Nephron progenitor cell (in vitro differentiated cells): ENCODE data around the gene F8.
"Not testable (repeated sequence)": the region's sequence is repeated elsewhere in the genome, so short reads cannot be mapped to it uniquely, and the experiment has no call there.

Source experiments
- DNase-seq: peaks from one replicate; pipeline ENCODE4 v3.0.0; 2021
- H3K27ac Mint-ChIP-seq: 2 replicates; pipeline ENCODE4 v1.8.0; 2021; ENCODE audit warnings: mild to moderate bottlenecking, moderate library complexity, mixed read lengths
- H3K27me3 Mint-ChIP-seq: 2 replicates; pipeline ENCODE4 v1.8.0; 2021; ENCODE audit warnings: mild to moderate bottlenecking, low read depth, mixed read lengths; ENCODE audit not compliant: poor library complexity
- H3K36me3 Mint-ChIP-seq: 2 replicates; pipeline ENCODE4 v1.8.0; 2021; ENCODE audit warnings: low read depth, mixed read lengths
- H3K4me1 Mint-ChIP-seq: 2 replicates; pipeline ENCODE4 v1.8.0; 2021; ENCODE audit warnings: mixed read lengths
- H3K4me3 Mint-ChIP-seq: 2 replicates; pipeline ENCODE4 v1.8.0; 2021; ENCODE audit warnings: mild to moderate bottlenecking, moderate library complexity, mixed read lengths
- H3K9me3 Mint-ChIP-seq: 2 replicates; pipeline ENCODE4 v1.8.0; 2021; ENCODE audit warnings: mild to moderate bottlenecking, moderate library complexity, mixed read lengths
- CTCF ChIP-seq: fragments of 200-600 bp; sonication (generic); IDR thresholded peaks from 2 replicates; pipeline ENCODE4 v1.5.0; 2021; ENCODE audit warnings: antibody characterized with exemption

Gene F8

DNA sequence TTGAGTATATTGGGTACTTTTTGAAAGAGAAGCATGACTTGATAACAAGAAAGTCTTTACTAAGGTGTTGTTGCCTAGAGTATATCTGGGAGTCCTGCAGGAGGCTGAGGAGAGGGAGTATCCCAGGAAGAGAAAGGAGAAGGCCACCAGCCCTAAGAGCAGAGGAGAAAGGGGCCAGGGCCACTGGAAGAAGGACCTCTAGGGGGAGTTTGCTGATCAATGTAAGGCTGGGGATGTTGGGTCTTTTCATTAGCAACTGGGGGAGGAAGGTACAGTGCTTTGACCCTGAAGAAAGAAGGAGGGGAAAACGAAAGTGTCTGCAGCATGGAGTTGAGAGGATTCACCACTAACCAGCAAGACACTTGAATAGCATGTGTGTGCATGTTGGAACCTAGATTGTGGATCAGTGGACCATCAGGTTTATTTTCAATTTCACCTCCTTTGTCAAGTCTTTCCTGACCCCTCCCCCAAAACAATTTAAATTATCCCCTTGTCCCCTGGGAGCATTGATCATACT is 192.5 kb downstream of the F8 start:
- DNase-seq: no peak
- no peak overlapping the region for H3K4me3 Mint-ChIP-seq
- H3K36me3 Mint-ChIP-seq: no peaks in the 10 kb centered on the region
- no peaks in the 10 kb centered on the region for H3K27me3 Mint-ChIP-seq
- H3K4me1 Mint-ChIP-seq: no peaks in the 10 kb centered on the region
- no peak for TF ChIP-seq CTCF
- peaks cover 43% of the 10 kb centered on the region for H3K9me3 Mint-ChIP-seq
- H3K27ac Mint-ChIP-seq: no peak overlapping the region

DNA sequence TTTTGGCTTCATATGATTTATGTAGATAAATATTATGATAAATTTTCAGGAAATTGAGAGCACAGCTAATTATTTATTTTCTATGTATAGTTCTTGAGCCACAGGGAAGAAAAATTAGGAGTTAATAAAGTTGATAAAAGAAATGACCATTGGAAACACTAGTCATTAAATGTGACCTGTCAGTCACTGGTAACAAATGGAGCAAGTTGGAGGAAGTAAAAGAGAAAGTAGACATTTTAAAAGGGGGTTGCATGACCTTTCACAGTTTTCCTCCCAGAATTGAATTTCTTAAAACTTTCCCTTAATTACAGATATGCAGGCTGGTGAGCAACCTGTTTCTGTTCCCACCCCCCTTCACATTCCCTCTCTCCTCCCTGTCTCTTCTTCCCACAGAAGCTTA is 193.4 kb downstream of the F8 start:
- H3K4me3 Mint-ChIP-seq: no peak overlapping the region
- no peak for TF ChIP-seq CTCF
- H3K4me1 Mint-ChIP-seq: no peaks in the 10 kb centered on the region
- H3K36me3 Mint-ChIP-seq: no peaks in the 10 kb centered on the region
- no peaks in the 10 kb centered on the region for H3K27me3 Mint-ChIP-seq
- H3K9me3 Mint-ChIP-seq: peaks cover 44% of the 10 kb centered on the region
- no peak for DNase-seq
- H3K27ac Mint-ChIP-seq: no peak overlapping the region

GRCh38 chrX:154828016-154828408 is 194.5 kb downstream of the F8 start:
- no peaks in the 10 kb centered on the region for H3K4me1 Mint-ChIP-seq
- H3K36me3 Mint-ChIP-seq: no peaks in the 10 kb centered on the region
- H3K4me3 Mint-ChIP-seq: no peak overlapping the region
- H3K27me3 Mint-ChIP-seq: no peaks in the 10 kb centered on the region
- peaks cover 54% of the 10 kb centered on the region for H3K9me3 Mint-ChIP-seq
- DNase-seq: no peak
- TF ChIP-seq CTCF: no peak
- H3K27ac Mint-ChIP-seq: no peak overlapping the region

DNA sequence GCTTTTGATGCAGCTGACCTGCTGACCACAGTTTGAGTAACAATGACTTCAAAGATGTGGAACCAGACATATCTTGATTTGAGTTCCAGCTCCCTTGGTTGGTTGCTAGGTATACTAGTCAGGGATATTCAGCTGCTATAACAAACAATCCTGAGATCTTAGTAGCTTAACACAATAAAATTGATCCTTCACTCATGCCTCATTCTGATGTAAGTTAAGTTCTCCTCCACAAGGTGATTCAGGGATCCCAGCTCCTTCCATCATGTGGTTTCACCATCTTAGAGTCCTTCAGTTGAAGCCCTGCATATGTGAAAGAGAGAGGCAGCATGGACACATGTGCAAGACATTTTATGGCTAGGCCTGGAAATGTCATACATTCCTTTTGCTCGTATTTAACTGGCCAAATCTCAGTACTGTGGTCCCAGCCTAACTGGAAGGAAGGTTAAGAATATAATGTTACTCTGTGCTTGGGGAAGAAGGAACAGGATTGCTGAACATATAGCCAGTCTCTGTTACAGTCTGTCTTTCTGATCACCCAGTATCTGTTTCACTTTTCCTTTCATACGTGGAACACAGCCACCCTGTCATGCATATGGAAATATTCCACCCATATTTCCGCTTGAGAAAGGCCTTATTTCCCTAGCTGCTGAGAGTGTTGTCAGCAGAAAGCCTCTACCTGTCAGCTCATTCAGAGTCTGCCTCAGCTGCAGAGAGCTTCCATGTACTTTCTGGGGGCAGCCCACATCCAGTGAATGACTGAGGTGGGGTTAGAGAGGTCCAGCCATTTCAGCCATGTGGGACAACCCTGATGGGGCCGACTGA is 195.1 kb downstream of the F8 start:
- TF ChIP-seq CTCF: no peak
- no peak overlapping the region for H3K4me3 Mint-ChIP-seq
- no peak overlapping the region for H3K27ac Mint-ChIP-seq
- H3K27me3 Mint-ChIP-seq: no peaks in the 10 kb centered on the region
- H3K9me3 Mint-ChIP-seq: peaks cover 50% of the 10 kb centered on the region
- no peak for DNase-seq
- no peaks in the 10 kb centered on the region for H3K36me3 Mint-ChIP-seq
- no peaks in the 10 kb centered on the region for H3K4me1 Mint-ChIP-seq

DNA sequence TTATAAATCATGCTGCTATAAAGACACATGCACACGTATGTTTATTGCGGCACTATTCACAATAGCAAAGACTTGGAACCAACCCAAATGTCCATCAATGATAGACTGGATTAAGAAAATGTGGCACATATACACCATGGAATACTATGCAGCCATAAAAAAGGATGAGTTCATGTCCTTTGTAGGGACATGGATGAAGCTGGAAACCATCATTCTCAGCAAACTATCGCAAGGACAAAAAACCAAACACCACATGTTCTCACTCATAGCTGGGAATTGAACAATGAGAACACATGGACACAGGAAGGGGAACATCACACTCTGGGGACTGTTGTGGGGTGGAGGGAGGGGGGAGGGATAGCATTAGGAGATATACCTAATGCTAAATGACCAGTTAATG is 196.9 kb downstream of the F8 start:
- H3K36me3 Mint-ChIP-seq, H3K4me3 Mint-ChIP-seq, H3K4me1 Mint-ChIP-seq, H3K27ac Mint-ChIP-seq, H3K27me3 Mint-ChIP-seq, DNase-seq: not testable (repeated sequence)
- H3K9me3 Mint-ChIP-seq: peaks cover 46% of the 10 kb centered on the region

- Mint-ChIP-seq H3K4me1 (no peaks in the 10 kb centered on the region), H3K36me3 (no peaks in the 10 kb centered on the region), H3K9me3 (peaks cover 49% of the 10 kb centered on the region), H3K27me3 (no peaks in the 10 kb centered on the region), H3K4me3 (no peak overlapping the region), H3K27ac (no peak overlapping the region)
- no peak for TF ChIP-seq CTCF
- DNase-seq: no peak
These were observed 197.9 kb downstream of the F8 start for GRCh38 chrX:154824638-154825037.
